GM12874 (cell line): ENCODE data around the gene TAF6.

Experiments
- TF ChIP-seq, protein P1 (sequence below): IDR thresholded peaks from 2 replicates; pipeline ENCODE4 v1.5.1; 2011; ENCODE audit warnings: low read depth, mild to moderate bottlenecking, control low read depth, low read length, moderate library complexity; ENCODE audit not compliant: insufficient read depth

Gene TAF6

DNA sequence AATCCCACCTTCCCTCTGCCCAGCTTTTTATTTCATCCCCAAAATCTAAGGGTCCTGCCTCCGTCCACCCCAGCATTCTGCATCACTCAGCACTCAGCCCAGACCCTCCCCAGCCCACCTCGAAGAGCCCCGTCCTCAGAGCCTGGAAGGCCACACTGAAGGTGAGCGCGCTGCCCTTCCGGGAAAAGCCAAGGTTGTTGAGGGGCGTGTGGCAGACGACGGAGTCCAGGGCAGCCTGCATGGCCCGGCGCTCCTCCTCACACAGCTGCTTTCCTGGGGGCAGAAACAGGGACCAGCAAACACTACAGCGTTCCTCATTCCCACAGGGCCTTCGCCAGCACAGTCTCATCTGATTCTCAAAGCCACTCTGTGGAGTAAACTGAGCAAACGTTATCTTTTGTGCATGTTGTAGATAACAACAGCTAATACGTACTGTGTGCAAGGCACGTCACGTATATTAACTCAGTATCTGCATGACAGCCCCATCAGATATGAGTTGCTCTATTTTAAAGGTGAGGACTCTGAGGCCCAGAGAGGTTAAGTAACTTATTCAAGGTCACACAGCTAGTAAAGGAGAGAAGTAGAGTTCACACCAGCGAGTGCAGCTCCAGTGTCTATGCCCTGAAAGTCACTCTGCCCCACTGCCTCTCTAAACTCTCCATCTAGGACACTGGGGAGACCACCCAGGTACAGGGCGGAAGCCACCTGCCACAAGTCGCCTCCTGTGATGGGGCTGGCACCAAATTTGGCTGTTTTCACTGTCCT is 36.6 kb upstream of the TAF6 start:
- TF ChIP-seq, protein P1, sequence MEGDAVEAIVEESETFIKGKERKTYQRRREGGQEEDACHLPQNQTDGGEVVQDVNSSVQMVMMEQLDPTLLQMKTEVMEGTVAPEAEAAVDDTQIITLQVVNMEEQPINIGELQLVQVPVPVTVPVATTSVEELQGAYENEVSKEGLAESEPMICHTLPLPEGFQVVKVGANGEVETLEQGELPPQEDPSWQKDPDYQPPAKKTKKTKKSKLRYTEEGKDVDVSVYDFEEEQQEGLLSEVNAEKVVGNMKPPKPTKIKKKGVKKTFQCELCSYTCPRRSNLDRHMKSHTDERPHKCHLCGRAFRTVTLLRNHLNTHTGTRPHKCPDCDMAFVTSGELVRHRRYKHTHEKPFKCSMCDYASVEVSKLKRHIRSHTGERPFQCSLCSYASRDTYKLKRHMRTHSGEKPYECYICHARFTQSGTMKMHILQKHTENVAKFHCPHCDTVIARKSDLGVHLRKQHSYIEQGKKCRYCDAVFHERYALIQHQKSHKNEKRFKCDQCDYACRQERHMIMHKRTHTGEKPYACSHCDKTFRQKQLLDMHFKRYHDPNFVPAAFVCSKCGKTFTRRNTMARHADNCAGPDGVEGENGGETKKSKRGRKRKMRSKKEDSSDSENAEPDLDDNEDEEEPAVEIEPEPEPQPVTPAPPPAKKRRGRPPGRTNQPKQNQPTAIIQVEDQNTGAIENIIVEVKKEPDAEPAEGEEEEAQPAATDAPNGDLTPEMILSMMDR, result no peak

DNA sequence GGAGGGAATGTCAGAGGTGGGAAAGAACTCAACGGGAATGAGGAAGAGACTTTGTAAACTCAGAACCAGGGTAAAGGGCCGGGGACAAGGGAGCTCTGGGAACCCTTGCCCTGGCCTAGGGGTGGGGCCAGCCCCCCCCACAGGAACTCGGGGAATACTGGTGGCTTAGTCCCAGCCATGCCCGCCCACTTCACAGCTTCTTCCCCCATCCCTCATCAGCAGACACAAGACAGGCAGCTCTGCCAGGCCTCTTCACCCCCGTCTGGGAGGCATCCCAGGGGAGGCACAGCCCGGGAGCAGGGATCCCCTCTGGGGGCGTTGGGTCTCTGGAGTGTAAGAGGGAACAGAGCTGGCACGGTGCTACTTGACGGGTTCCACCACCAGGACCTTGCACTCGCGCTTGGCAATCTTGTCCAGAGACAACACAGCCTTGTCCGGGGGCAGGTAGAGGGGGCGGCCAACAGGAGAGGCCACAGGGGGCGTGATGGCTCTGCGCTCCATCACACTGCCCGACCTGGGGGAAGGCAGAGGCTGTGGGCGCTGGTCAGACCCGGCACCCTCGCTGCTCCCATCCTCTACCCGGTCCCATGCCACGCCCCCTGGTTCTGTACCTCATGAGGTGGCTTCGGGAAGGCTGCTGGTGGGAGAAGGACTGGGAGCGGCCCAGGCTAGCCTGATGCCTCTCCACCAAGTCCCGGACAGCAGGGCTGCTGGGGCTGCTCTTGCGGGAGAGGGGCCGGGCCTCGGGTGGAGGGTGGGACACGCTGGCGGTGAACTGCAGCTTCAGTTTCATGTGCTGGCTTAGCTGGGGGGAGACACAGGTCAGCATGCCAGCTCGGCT is 35.7 kb upstream of the TAF6 start:
- TF ChIP-seq, protein P1, result no peak

DNA sequence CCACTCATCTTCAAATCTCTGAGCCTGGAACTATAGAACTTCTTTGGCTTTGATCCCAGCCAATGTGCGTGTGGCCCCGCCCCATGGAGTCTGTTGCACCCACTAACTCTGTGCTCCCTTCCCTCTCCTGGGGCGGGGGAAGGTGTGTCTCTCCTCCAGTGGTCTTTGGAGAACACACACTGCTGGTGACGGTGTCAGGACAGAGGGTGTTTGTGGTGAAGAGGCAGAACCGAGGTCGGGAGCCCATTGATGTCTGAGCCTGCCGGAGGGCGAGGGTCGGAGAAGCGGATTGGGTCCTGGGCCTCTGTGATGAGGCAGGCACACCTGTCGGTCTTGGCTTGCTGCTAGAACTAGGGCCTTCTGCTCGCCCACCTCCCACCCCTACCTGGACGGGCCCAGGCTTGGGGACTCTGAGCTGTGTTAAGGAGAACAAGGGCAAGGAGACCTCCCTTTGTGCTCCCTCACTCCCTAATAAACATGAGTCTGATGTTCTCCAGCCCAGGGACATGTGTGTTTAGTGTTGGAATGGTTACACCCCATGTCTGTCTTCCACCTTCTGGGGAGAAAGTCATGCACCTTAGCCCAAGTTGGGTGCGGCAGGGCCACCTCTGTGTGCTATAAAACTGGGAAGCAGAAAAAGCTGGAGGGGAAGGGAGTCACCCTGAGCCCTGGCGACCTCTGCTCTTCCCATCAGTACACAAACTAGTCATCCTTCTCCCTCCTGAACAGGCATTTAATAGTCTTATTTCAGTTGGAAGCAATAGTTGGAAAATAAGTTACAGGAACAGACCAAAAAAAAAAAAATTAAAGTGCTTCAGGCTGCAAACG is 34.8 kb upstream of the TAF6 start:
- TF ChIP-seq, protein P1, result no peak

DNA sequence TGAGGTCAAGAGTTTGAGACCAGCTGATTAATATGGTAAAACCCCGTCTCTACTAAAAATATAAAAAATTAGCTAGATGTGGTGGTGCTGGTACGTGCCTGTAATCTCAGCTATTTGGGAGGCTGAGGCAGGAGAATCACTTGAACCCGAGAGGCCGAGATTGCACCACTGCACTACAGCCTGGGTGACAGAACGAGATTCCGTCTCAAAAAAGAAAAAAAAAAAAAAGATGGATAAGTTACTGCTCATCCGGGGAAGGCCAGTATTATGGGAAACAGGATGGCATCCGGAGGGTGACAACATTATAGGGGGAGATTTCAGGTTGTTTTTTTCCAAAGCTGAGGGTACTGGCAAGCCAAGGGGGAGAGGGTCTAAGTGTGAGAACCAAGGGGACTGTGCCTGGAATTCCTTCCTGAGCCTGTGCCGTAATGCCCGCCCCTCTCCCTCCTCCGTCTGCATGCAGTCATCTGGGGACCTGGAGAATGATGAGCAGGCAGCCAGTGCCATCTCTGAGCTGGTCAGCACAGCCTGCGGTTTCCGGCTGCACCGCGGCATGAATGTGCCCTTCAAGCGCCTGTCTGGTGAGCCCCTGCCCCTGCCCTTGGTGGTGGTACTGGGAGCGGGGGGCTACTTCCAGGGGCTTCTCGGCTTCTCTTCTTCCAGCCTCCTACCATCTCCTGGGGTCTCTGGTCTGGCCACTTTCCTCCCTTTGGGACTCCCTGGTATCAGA is 33.9 kb upstream of the TAF6 start:
- TF ChIP-seq, protein P1, result no peak

DNA sequence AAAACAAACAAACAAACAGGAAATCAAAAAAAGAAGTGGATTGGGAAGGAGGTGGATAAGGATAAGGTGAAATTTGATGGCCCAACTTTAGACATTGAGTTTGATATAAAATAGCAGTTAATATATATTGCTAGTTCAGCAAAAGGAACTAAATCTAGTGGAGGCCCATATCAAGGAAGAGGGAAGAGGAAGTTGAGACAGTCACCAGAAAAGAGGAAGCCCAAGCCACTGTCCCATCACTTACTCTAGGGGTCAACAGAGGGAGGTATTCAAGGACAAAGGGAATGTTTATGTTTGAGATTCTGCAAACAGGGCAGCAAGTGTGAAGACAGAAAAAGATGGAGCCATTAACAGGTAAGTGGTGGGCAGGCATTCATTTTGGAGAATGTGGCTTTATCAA is 33.2 kb upstream of the TAF6 start:
- TF ChIP-seq, protein P1, result no peak

DNA sequence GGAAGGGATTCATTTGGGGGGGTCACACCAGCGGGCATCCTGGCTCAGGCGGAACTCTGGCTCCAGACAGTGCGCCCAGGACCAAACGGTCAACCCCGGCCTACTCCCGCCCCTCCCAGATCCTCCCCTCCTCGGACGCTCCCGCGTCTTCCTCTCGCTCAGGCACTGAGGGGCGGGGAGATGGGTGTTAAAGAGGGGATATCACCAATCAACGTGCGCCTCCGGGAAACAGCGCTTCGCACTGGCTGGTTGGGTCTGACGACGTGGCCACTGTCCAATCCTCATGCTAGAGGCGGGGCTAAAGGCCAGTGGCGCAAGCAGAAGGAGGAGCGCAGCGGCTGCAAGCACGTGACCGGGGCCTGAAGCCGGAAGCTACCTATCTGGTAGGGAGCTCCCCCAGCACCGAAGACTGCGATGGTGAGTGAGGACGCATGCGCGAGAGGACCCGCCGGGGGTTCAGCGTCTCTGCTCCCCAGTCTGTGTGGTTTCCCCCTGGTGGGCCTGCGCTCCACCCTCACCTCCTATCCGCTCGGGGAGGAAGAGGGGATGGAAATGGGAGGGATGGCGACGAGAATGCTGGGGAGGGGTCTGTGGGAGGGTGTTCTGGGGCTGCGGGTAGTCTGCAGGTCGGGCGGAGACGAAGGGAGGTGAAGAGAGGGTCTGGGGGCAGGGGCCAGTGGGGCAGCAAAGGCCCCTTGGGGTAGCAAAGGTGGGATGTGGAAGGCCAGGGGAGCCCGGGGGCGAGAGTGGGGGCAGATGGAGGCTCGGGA is 29.6 kb upstream of the TAF6 start, which contains the start of gene LAMTOR4:
Gene LAMTOR4, plus strand, starts transcription at position 360 of the 770 bp plus-strand sequence. Its CDS starts 55 bp downstream, at position 415.
- TF ChIP-seq, protein P1, result no peak
